Measurements from ENCODE around the gene ACTN1.

ACTN1 gene

GRCh38 chr14:68969278-68970033 is 9.6 kb downstream of the ACTN1 start:
- no peak for DNase-seq (ENCODE audit: low read depth in 2 of 2)

- no peak for DNase-seq (ENCODE audit: low read depth in 2 of 2)
Measured at GRCh38 chr14:68968721-68969120, 10.4 kb downstream of the ACTN1 start.

- peak in 1 of 2 donors; percentile 31 for DNase-seq (ENCODE audit: low read depth in 2 of 2)
Measured at GRCh38 chr14:68968051-68968450, 11.1 kb downstream of the ACTN1 start.

- no peak for DNase-seq (ENCODE audit: low read depth in 2 of 2)
Measured at GRCh38 chr14:68967459-68967940, 11.6 kb downstream of the ACTN1 start.

GRCh38 chr14:68966872-68967301 is 12.2 kb downstream of the ACTN1 start:
- DNase-seq (ENCODE audit: low read depth in 2 of 2) = no peak

- no peak for DNase-seq (ENCODE audit: low read depth in 2 of 2)
Measured at GRCh38 chr14:68965261-68965761, 13.8 kb downstream of the ACTN1 start.

GRCh38 chr14:68964300-68965093 is 14.6 kb downstream of the ACTN1 start:
- no peak for DNase-seq (ENCODE audit: low read depth in 2 of 2)

- no peak for DNase-seq (ENCODE audit: low read depth in 2 of 2)
Measured at GRCh38 chr14:68962681-68963080, 16.4 kb downstream of the ACTN1 start.

- DNase-seq (ENCODE audit: low read depth in 2 of 2) = no peak
Measured at GRCh38 chr14:68961781-68962584, 17.1 kb downstream of the ACTN1 start.

GRCh38 chr14:68961361-68961760 is 17.7 kb downstream of the ACTN1 start:
- no peak for DNase-seq (ENCODE audit: low read depth in 2 of 2)

- no peak for DNase-seq (ENCODE audit: low read depth in 2 of 2)
Measured at GRCh38 chr14:68960123-68960522, 19.0 kb downstream of the ACTN1 start.

- DNase-seq (ENCODE audit: low read depth in 2 of 2) = no peak
Measured at GRCh38 chr14:68959035-68959434, 20.1 kb downstream of the ACTN1 start.

- no peak for DNase-seq (ENCODE audit: low read depth in 2 of 2)
Measured at GRCh38 chr14:68958553-68958952, 20.5 kb downstream of the ACTN1 start.

GRCh38 chr14:68957775-68958174 is 21.3 kb downstream of the ACTN1 start:
- DNase-seq (ENCODE audit: low read depth in 2 of 2) = no peak

- DNase-seq (ENCODE audit: low read depth in 2 of 2) = no peak
Measured at GRCh38 chr14:68956724-68957123, 22.4 kb downstream of the ACTN1 start.

- DNase-seq (ENCODE audit: low read depth in 2 of 2) = no peak
Measured at GRCh38 chr14:68955851-68956179, 23.3 kb downstream of the ACTN1 start.

- DNase-seq (ENCODE audit: low read depth in 2 of 2) = no peak
Measured at GRCh38 chr14:68955164-68955850, 23.8 kb downstream of the ACTN1 start.

GRCh38 chr14:68953196-68953555 is 25.9 kb downstream of the ACTN1 start:
- DNase-seq (ENCODE audit: low read depth in 2 of 2) = no peak

GRCh38 chr14:68952531-68953195 is 26.4 kb downstream of the ACTN1 start:
- no peak for DNase-seq (ENCODE audit: low read depth in 2 of 2)

- no peak for DNase-seq (ENCODE audit: low read depth in 2 of 2)
Measured at GRCh38 chr14:68951800-68952530, 27.1 kb downstream of the ACTN1 start.

Data from stimulated activated CD8-positive, alpha-beta memory T cell treated with anti-CD3 and anti-CD28 coated beads, Interleukin-7, amount 100 ng/mL, for 1 hour (primary cell).